CD4-positive, CD25-positive, alpha-beta regulatory T cell (primary cell): Measurements from ENCODE around the gene GKN1. TPM values are rescaled to one million over a fixed set of nuclear protein-coding genes. Genes with fewer than 3 reads are reported as not detected.
A peak's percentile ranks its signal among the peaks of the same experiment; 100 is the strongest.

Experiments used
- ATAC-seq, 2 donors: fragments of 150-1000 bp; cut with Tn5 transposase; one replicate each; pipeline ENCODE4 v1.10.0; 2021; ENCODE audit warnings: low read depth in 2 of 2, moderate number of reproducible peaks in 2 of 2, moderate library complexity in 1 of 2
- DNase-seq, 3 donors: peaks; one replicate each; pipeline versions ENCODE4 v3.0.0 to v3.0.0-alpha.2; 2012 to 2022; ENCODE audit warnings: mixed read lengths in 1 of 3
- H3K27ac ChIP-seq: one replicate; pipeline ENCODE4 v1.7.0; 2013; ENCODE audit warnings: mild to moderate bottlenecking, low read length; ENCODE audit not compliant: insufficient read depth, poor library complexity, severe bottlenecking
- H3K27me3 ChIP-seq: one replicate; pipeline ENCODE4 v1.7.0; 2013; ENCODE audit warnings: low read length; ENCODE audit not compliant: control insufficient read depth, insufficient read depth
- H3K36me3 ChIP-seq: one replicate; pipeline ENCODE4 v1.7.0; 2013; ENCODE audit warnings: mild to moderate bottlenecking, low read length, moderate library complexity; ENCODE audit not compliant: control insufficient read depth, insufficient read depth
- H3K4me1 ChIP-seq: 2 replicates; pipeline ENCODE4 v1.7.0; 2013; ENCODE audit warnings: mild to moderate bottlenecking, low read length; ENCODE audit not compliant: insufficient read depth, control insufficient read depth, poor library complexity, severe bottlenecking
- H3K4me3 ChIP-seq: one replicate; pipeline ENCODE4 v1.7.0; 2013; ENCODE audit warnings: low read depth, mild to moderate bottlenecking, low read length, moderate library complexity
- H3K9me3 ChIP-seq, 2 experiments: 1 replicate in 1 of 2; 2 replicates in 1 of 2; pipeline ENCODE4 v1.7.0; 2013; ENCODE audit warnings: low read length in 2 of 2, mild to moderate bottlenecking in 1 of 2, moderate library complexity in 1 of 2; ENCODE audit not compliant: control insufficient read depth in 2 of 2
- H3K27ac Mint-ChIP-seq, 3 donors: one replicate each; pipeline ENCODE4 v1.8.0; 2020 to 2022; ENCODE audit warnings: mild to moderate bottlenecking in 3 of 3, mixed read lengths in 3 of 3, moderate library complexity in 2 of 3
- H3K27me3 Mint-ChIP-seq: one replicate; pipeline ENCODE4 v1.8.0; 2022; ENCODE audit warnings: mild to moderate bottlenecking, mixed read lengths
- H3K36me3 Mint-ChIP-seq: one replicate; pipeline ENCODE4 v1.8.0; 2020; ENCODE audit warnings: mixed read lengths
- H3K4me1 Mint-ChIP-seq, 4 donors: one replicate each; pipeline ENCODE4 v1.8.0; 2020 to 2022; ENCODE audit warnings: mixed read lengths in 4 of 4, mild to moderate bottlenecking in 1 of 4
- H3K4me3 Mint-ChIP-seq, 4 donors: one replicate each; pipeline ENCODE4 v1.8.0; 2020 to 2022; ENCODE audit warnings: mild to moderate bottlenecking in 4 of 4, mixed read lengths in 4 of 4, moderate library complexity in 3 of 4
- H3K9me3 Mint-ChIP-seq, 7 donors: one replicate each; pipeline ENCODE4 v1.8.0; 2020 to 2022; ENCODE audit warnings: mixed read lengths in 7 of 7, mild to moderate bottlenecking in 3 of 7, moderate library complexity in 2 of 7
- polyA plus RNA-seq, 4 donors: library from polyadenylated mRNA; unstranded; fragments of 300-500 nt; fragmentation: Illumina TruSeq; gene quantifications; one replicate each; pipeline ENCODE4 v1.2.3, GENCODE V29; 2021
- total RNA-seq: library from RNA; stranded (reverse); gene quantifications from one replicate; pipeline ENCODE4 v1.2.3, GENCODE V29; 2022

GKN1 gene
- not detected for total RNA-seq
- polyA plus RNA-seq: not detected

- ATAC-seq: no peak
- H3K9me3 ChIP-seq: no peaks in the 10 kb centered on the region
- H3K4me3 Mint-ChIP-seq: no peak within 1 kb of the TSS
- no peak within 1 kb of the TSS for H3K27ac ChIP-seq
- no peak within 1 kb of the TSS for H3K4me3 ChIP-seq
- no peak within 1 kb of the TSS for H3K27ac Mint-ChIP-seq
- H3K9me3 Mint-ChIP-seq: peaks cover 0 to under 1% (median 0%) of the 10 kb centered on the region in 7 donors
- H3K27me3 Mint-ChIP-seq: peaks cover 4% of the 10 kb centered on the region
- H3K36me3 Mint-ChIP-seq: no peaks in the 10 kb centered on the region
- H3K4me1 Mint-ChIP-seq: no peaks in the 10 kb centered on the region
- H3K4me1 ChIP-seq: no peaks in the 10 kb centered on the region
- H3K36me3 ChIP-seq: no peaks in the 10 kb centered on the region
- no peak for DNase-seq
- H3K27me3 ChIP-seq: peaks cover 25% of the 10 kb centered on the region
These were observed at the start of gene GKN1 for GRCh38 chr2:68974251-68974650. Gene GKN1, plus strand, starts transcription at chr2:68974636. Its CDS starts 42 bp downstream, at chr2:68974678.

- Histone ChIP-seq H3K4me3 (no peak overlapping the region), H3K27ac (no peak overlapping the region), H3K4me1 (peaks cover 5% of the 10 kb centered on the region), H3K9me3 (no peaks in the 10 kb centered on the region), H3K27me3 (peaks cover 3% of the 10 kb centered on the region), H3K36me3 (no peaks in the 10 kb centered on the region)
- H3K36me3 Mint-ChIP-seq: no peaks in the 10 kb centered on the region
- ATAC-seq (peak; percentile 69 to 75), DNase-seq (peak; percentile 52 to 80 (median 74))
- H3K4me3 Mint-ChIP-seq: no peak overlapping the region
- H3K9me3 Mint-ChIP-seq: peaks cover 0 to 2% (median 0%) of the 10 kb centered on the region in 7 donors
- peaks cover 0 to 7% (median 5%) of the 10 kb centered on the region in 4 donors for H3K4me1 Mint-ChIP-seq
- peaks cover 22% of the 10 kb centered on the region for H3K27me3 Mint-ChIP-seq
- no peak overlapping the region for H3K27ac Mint-ChIP-seq
These were observed 49.0 kb upstream of the GKN1 start for GRCh38 chr2:68925295-68925896.

- Mint-ChIP-seq H3K4me1 (peaks cover 0 to 7% (median 5%) of the 10 kb centered on the region in 4 donors), H3K27ac (no peak overlapping the region), H3K27me3 (peaks cover 22% of the 10 kb centered on the region), H3K36me3 (no peaks in the 10 kb centered on the region), H3K4me3 (no peak overlapping the region), H3K9me3 (peaks cover 0 to 3% (median 0%) of the 10 kb centered on the region in 7 donors)
- peaks cover 5% of the 10 kb centered on the region for H3K4me1 ChIP-seq
- peaks cover 3% of the 10 kb centered on the region for H3K27me3 ChIP-seq
- no peaks in the 10 kb centered on the region for H3K36me3 ChIP-seq
- H3K9me3 ChIP-seq: no peaks in the 10 kb centered on the region
- H3K4me3 ChIP-seq: no peak overlapping the region
- ATAC-seq: no peak
- H3K27ac ChIP-seq: no peak overlapping the region
- DNase-seq: no peak
These were observed 47.6 kb upstream of the GKN1 start for GRCh38 chr2:68926796-68927195.

GRCh38 chr2:68931149-68931711, 43.2 kb upstream of the GKN1 start:
- no peak for DNase-seq

GRCh38 chr2:68931799-68932198, 42.6 kb upstream of the GKN1 start:
- no peak for DNase-seq
- no peaks in the 10 kb centered on the region for H3K4me1 Mint-ChIP-seq
- H3K27ac ChIP-seq: no peak overlapping the region
- no peaks in the 10 kb centered on the region for H3K9me3 ChIP-seq
- no peak overlapping the region for H3K27ac Mint-ChIP-seq
- peaks cover 0 to 3% (median 0%) of the 10 kb centered on the region in 7 donors for H3K9me3 Mint-ChIP-seq
- H3K27me3 ChIP-seq: peaks cover 1% of the 10 kb centered on the region
- peaks cover 28% of the 10 kb centered on the region for H3K27me3 Mint-ChIP-seq
- H3K36me3 Mint-ChIP-seq: no peaks in the 10 kb centered on the region
- no peak overlapping the region for H3K4me3 Mint-ChIP-seq
- H3K4me3 ChIP-seq: no peak overlapping the region
- H3K4me1 ChIP-seq: no peaks in the 10 kb centered on the region
- H3K36me3 ChIP-seq: no peaks in the 10 kb centered on the region
- no peak for ATAC-seq

More at GRCh38 chr2:68931149-68931711, 43.2 kb upstream of the GKN1 start:
- Mint-ChIP-seq H3K36me3 (no peaks in the 10 kb centered on the region), H3K4me3 (no peak overlapping the region), H3K27me3 (peaks cover 31% of the 10 kb centered on the region), H3K4me1 (no peaks in the 10 kb centered on the region), H3K9me3 (peaks cover 0 to 3% (median 0%) of the 10 kb centered on the region in 7 donors), H3K27ac (no peak overlapping the region)
- Histone ChIP-seq H3K36me3 (no peaks in the 10 kb centered on the region), H3K27me3 (peaks cover 3% of the 10 kb centered on the region), H3K9me3 (no peaks in the 10 kb centered on the region), H3K27ac (no peak overlapping the region), H3K4me1 (no peaks in the 10 kb centered on the region), H3K4me3 (no peak overlapping the region)
- ATAC-seq: no peak

GRCh38 chr2:68932402-68932801, 42.0 kb upstream of the GKN1 start:
- Mint-ChIP-seq H3K9me3 (peaks cover 0 to 3% (median 0%) of the 10 kb centered on the region in 7 donors), H3K4me3 (no peak overlapping the region), H3K27me3 (peaks cover 28% of the 10 kb centered on the region), H3K36me3 (no peaks in the 10 kb centered on the region), H3K27ac (no peak overlapping the region), H3K4me1 (no peaks in the 10 kb centered on the region)
- H3K9me3 ChIP-seq: no peaks in the 10 kb centered on the region
- no peak for DNase-seq
- no peak overlapping the region for H3K27ac ChIP-seq
- no peaks in the 10 kb centered on the region for H3K4me1 ChIP-seq
- ATAC-seq: no peak
- H3K27me3 ChIP-seq: peaks cover 1% of the 10 kb centered on the region
- H3K36me3 ChIP-seq: no peaks in the 10 kb centered on the region
- H3K4me3 ChIP-seq: no peak overlapping the region

GRCh38 chr2:68934021-68934420, 40.4 kb upstream of the GKN1 start:
- no peak overlapping the region for H3K27ac ChIP-seq
- H3K27ac Mint-ChIP-seq: no peak overlapping the region
- H3K4me3 Mint-ChIP-seq: no peak overlapping the region
- H3K9me3 Mint-ChIP-seq: peaks cover 0 to 3% (median 0%) of the 10 kb centered on the region in 7 donors
- no peaks in the 10 kb centered on the region for H3K36me3 Mint-ChIP-seq
- H3K36me3 ChIP-seq: no peaks in the 10 kb centered on the region
- ATAC-seq (no peak), DNase-seq (no peak)
- H3K27me3 ChIP-seq: peaks cover 1% of the 10 kb centered on the region
- H3K4me1 ChIP-seq: no peaks in the 10 kb centered on the region
- H3K9me3 ChIP-seq: no peaks in the 10 kb centered on the region
- H3K4me1 Mint-ChIP-seq: no peaks in the 10 kb centered on the region
- H3K27me3 Mint-ChIP-seq: peaks cover 23% of the 10 kb centered on the region
- no peak overlapping the region for H3K4me3 ChIP-seq

GRCh38 chr2:68935471-68935870, 39.0 kb upstream of the GKN1 start:
- H3K36me3 Mint-ChIP-seq: no peaks in the 10 kb centered on the region
- H3K9me3 Mint-ChIP-seq: peaks cover 0 to 3% (median 0%) of the 10 kb centered on the region in 7 donors
- H3K27ac Mint-ChIP-seq: peak overlapping the region in 1 of 3 donors; percentile 22
- Histone ChIP-seq H3K4me1 (no peaks in the 10 kb centered on the region), H3K9me3 (no peaks in the 10 kb centered on the region), H3K4me3 (no peak overlapping the region), H3K36me3 (no peaks in the 10 kb centered on the region), H3K27ac (no peak overlapping the region), H3K27me3 (peaks cover 2% of the 10 kb centered on the region)
- ATAC-seq (no peak), DNase-seq (no peak)
- H3K4me3 Mint-ChIP-seq: no peak overlapping the region
- H3K4me1 Mint-ChIP-seq: no peaks in the 10 kb centered on the region
- peaks cover 31% of the 10 kb centered on the region for H3K27me3 Mint-ChIP-seq
